HepG2 (cell line): Measurements from ENCODE around the gene XXYLT1. TPM values are rescaled to one million over a fixed set of nuclear protein-coding genes. Genes with fewer than 3 reads are reported as not detected.

Experiments
- ISL2 ChIP-seq: sonication (generic); formaldehyde crosslinking; IDR thresholded peaks from 2 replicates; pipeline ENCODE4 v1.5.0; 2020; ENCODE audit warnings: missing genetic modification reagents
- NFIC ChIP-seq: IDR thresholded peaks from 2 replicates; pipeline ENCODE4 v1.6.1; 2012; ENCODE audit warnings: mild to moderate bottlenecking, low read length, inconsistent platforms
- NFYC ChIP-seq: IDR thresholded peaks from 2 replicates; pipeline ENCODE4 v1.6.1; 2016; ENCODE audit warnings: missing genetic modification reagents, missing compliant biosample characterization
- POGZ ChIP-seq: sonication (generic); formaldehyde crosslinking; IDR thresholded peaks from 2 replicates; pipeline ENCODE4 v1.4.0; 2020; ENCODE audit warnings: mild to moderate bottlenecking, missing genetic modification reagents
- TSC22D2 ChIP-seq: sonication (generic); formaldehyde crosslinking; IDR thresholded peaks from 2 replicates; pipeline ENCODE4 v1.5.1; 2020; ENCODE audit warnings: missing genetic modification reagents, mild to moderate bottlenecking, borderline replicate concordance
- ZBTB20 ChIP-seq: sonication (generic); formaldehyde crosslinking; IDR thresholded peaks from 2 replicates; pipeline ENCODE4 v1.8.1; 2023; ENCODE audit warnings: missing genetic modification reagents, low read depth, mild to moderate bottlenecking, borderline replicate concordance
- ZKSCAN5 ChIP-seq: sonication (generic); formaldehyde crosslinking; IDR thresholded peaks from 2 replicates; pipeline ENCODE4 v1.5.1; 2020; ENCODE audit warnings: mild to moderate bottlenecking, missing genetic modification reagents
- ZNF451 ChIP-seq: sonication (generic); formaldehyde crosslinking; IDR thresholded peaks from 2 replicates; pipeline ENCODE4 v1.5.0; 2020; ENCODE audit warnings: mild to moderate bottlenecking, missing genetic modification reagents
- ZNF652 ChIP-seq: IDR thresholded peaks from 2 replicates; pipeline ENCODE4 v1.6.1; 2016; ENCODE audit warnings: low read depth, borderline replicate concordance
- ZNF660 ChIP-seq: sonication (generic); formaldehyde crosslinking; IDR thresholded peaks from 2 replicates; pipeline ENCODE4 v1.5.1; 2020; ENCODE audit warnings: mild to moderate bottlenecking, low read depth, missing genetic modification reagents, borderline replicate concordance
- ZNF782 ChIP-seq: sonication (generic); formaldehyde crosslinking; IDR thresholded peaks from 2 replicates; pipeline ENCODE4 v1.4.0; 2020; ENCODE audit warnings: missing genetic modification reagents, mild to moderate bottlenecking, borderline replicate concordance
- ZNF816 ChIP-seq: sonication (generic); formaldehyde crosslinking; IDR thresholded peaks from 2 replicates; pipeline ENCODE4 v1.8.0; 2022; ENCODE audit warnings: missing genetic modification reagents, mild to moderate bottlenecking, borderline replicate concordance
- polyA plus RNA-seq, 8 experiments: library from polyadenylated mRNA; depleted of rRNA in 3 of 8; stranded (reverse) in 7 of 8; unstranded in 1 of 8; fragments of >200 nt; fragmentation: Illumina TruSeq in 4 of 8; extraction: Trizol in 4 of 8; gene quantifications; 2 replicates each; pipeline versions ENCODE4 v1.2.1 to v1.2.3, GENCODE V29; 2011 to 2016; ENCODE audit warnings: low read depth in 4 of 8, missing spikeins in 1 of 8, mixed read lengths in 1 of 8; ENCODE audit not compliant: insufficient read depth in 1 of 8
- total RNA-seq, 5 experiments: library from RNA; depleted of rRNA; stranded (reverse); fragments of >200 nt; fragmentation: Illumina TruSeq; extraction: Trizol; gene quantifications; 2 replicates each; pipeline ENCODE4 v1.2.3, GENCODE V29; 2016; ENCODE audit warnings: low read depth in 1 of 5
- TF ChIP-seq, protein P1 (sequence below): sonication (generic); formaldehyde crosslinking; IDR thresholded peaks from 2 replicates; pipeline ENCODE4 v1.4.0; 2020; ENCODE audit warnings: missing genetic modification reagents, mild to moderate bottlenecking, borderline replicate concordance
- TF ChIP-seq, protein P2 (sequence below): sonication (generic); formaldehyde crosslinking; IDR thresholded peaks from 2 replicates; pipeline ENCODE4 v1.5.0; 2020; ENCODE audit warnings: mild to moderate bottlenecking, missing genetic modification reagents, moderate library complexity
- TF ChIP-seq, protein P3 (sequence below): sonication (generic); formaldehyde crosslinking; IDR thresholded peaks from 2 replicates; pipeline ENCODE4 v1.4.0; 2020; ENCODE audit warnings: missing genetic modification reagents
- TF ChIP-seq, protein P4 (sequence below): sonication (generic); formaldehyde crosslinking; IDR thresholded peaks from 2 replicates; pipeline ENCODE4 v1.4.0; 2020; ENCODE audit warnings: mild to moderate bottlenecking, missing genetic modification reagents
- TF ChIP-seq, protein P5 (sequence below): sonication (generic); formaldehyde crosslinking; IDR thresholded peaks from 2 replicates; pipeline ENCODE4 v1.4.0; 2020; ENCODE audit warnings: missing genetic modification reagents, borderline replicate concordance

XXYLT1 gene
- total and polyA plus RNA-seq, 2 of the 13 experiments (the other 11 are each of a cell fraction or from before 2014, with no cell fraction given), result 17.7 to 19.0 TPM

DNA sequence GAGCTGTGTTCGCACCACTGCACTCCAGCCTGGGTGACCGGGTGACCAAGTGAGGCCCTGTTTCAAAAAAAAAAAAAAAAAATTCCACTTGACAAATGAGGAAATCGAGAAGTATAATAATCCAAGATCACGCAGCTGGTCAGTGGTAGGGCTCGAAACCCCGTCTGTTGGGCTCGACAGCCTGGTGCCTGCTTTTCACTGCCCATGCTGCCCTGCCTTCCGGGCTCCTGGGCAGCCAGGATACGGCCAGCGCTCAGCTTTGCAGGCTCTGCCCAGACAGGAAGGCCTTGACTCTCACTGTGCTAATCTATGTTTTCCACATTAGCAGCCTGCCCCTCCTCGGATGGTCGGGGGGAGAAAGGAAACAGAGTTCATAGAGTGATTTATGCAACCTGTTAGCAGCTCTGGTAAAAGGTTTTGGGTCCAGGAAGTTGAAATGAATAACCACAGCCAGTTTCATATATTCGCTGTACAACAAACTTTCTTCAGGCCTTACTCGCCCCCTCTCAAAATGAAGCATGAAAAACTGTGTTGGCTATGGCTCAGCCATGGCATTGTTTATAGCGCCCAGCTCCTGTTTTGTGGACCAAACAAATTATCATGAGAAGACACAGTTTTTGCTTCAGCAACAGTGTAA, 108.8 kb downstream of the XXYLT1 start (continued):
- TF ChIP-seq, protein P1, sequence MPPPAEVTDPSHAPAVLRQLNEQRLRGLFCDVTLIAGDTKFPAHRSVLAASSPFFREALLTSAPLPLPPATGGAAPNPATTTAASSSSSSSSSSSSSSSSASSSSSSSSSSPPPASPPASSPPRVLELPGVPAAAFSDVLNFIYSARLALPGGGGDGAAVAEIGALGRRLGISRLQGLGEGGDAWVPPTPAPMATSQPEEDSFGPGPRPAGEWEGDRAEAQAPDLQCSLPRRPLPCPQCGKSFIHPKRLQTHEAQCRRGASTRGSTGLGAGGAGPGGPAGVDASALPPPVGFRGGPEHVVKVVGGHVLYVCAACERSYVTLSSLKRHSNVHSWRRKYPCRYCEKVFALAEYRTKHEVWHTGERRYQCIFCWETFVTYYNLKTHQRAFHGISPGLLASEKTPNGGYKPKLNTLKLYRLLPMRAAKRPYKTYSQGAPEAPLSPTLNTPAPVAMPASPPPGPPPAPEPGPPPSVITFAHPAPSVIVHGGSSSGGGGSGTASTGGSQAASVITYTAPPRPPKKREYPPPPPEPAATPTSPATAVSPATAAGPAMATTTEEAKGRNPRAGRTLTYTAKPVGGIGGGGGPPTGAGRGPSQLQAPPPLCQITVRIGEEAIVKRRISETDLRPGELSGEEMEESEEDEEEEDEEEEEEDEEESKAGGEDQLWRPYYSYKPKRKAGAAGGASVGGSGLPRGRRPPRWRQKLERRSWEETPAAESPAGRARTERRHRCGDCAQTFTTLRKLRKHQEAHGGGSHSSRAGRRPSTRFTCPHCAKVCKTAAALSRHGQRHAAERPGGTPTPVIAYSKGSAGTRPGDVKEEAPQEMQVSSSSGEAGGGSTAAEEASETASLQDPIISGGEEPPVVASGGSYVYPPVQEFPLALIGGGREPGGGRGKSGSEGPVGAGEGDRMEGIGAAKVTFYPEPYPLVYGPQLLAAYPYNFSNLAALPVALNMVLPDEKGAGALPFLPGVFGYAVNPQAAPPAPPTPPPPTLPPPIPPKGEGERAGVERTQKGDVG (CRISPR knock-in tag), result peak; percentile 91
- TF ChIP-seq, protein P2, sequence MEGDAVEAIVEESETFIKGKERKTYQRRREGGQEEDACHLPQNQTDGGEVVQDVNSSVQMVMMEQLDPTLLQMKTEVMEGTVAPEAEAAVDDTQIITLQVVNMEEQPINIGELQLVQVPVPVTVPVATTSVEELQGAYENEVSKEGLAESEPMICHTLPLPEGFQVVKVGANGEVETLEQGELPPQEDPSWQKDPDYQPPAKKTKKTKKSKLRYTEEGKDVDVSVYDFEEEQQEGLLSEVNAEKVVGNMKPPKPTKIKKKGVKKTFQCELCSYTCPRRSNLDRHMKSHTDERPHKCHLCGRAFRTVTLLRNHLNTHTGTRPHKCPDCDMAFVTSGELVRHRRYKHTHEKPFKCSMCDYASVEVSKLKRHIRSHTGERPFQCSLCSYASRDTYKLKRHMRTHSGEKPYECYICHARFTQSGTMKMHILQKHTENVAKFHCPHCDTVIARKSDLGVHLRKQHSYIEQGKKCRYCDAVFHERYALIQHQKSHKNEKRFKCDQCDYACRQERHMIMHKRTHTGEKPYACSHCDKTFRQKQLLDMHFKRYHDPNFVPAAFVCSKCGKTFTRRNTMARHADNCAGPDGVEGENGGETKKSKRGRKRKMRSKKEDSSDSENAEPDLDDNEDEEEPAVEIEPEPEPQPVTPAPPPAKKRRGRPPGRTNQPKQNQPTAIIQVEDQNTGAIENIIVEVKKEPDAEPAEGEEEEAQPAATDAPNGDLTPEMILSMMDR (CRISPR knock-in tag), result no peak; the same call in 1 of the 2 replicates
- TF ChIP-seq ISL2 (CRISPR knock-in tag) (peak; percentile 87), ZNF660 (CRISPR knock-in tag) (no peak), ZBTB20 (peak; percentile 56; the same call in 1 of the 2 replicates), POGZ (CRISPR knock-in tag) (peak; percentile 85), ZNF652 (no peak; the same call in 1 of the 2 replicates), ZNF816 (CRISPR knock-in tag) (no peak), TSC22D2 (CRISPR knock-in tag) (peak; percentile 74; the same call in 1 of the 2 replicates), NFIC (peak; percentile 41; the same call in 1 of the 2 replicates), NFYC (peak; percentile 14; the same call in 1 of the 2 replicates), ZKSCAN5 (CRISPR knock-in tag) (no peak), ZNF782 (CRISPR knock-in tag) (no peak), ZNF451 (CRISPR knock-in tag) (no peak)
- TF ChIP-seq, protein P3, sequence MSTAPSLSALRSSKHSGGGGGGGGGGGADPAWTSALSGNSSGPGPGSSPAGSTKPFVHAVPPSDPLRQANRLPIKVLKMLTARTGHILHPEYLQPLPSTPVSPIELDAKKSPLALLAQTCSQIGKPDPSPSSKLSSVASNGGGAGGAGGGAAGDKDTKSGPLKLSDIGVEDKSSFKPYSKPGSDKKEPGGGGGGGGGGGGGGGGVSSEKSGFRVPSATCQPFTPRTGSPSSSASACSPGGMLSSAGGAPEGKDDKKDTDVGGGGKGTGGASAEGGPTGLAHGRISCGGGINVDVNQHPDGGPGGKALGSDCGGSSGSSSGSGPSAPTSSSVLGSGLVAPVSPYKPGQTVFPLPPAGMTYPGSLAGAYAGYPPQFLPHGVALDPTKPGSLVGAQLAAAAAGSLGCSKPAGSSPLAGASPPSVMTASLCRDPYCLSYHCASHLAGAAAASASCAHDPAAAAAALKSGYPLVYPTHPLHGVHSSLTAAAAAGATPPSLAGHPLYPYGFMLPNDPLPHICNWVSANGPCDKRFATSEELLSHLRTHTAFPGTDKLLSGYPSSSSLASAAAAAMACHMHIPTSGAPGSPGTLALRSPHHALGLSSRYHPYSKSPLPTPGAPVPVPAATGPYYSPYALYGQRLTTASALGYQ (CRISPR knock-in tag), result peak; percentile 83; the same call in 1 of the 2 replicates
- TF ChIP-seq, protein P4, sequence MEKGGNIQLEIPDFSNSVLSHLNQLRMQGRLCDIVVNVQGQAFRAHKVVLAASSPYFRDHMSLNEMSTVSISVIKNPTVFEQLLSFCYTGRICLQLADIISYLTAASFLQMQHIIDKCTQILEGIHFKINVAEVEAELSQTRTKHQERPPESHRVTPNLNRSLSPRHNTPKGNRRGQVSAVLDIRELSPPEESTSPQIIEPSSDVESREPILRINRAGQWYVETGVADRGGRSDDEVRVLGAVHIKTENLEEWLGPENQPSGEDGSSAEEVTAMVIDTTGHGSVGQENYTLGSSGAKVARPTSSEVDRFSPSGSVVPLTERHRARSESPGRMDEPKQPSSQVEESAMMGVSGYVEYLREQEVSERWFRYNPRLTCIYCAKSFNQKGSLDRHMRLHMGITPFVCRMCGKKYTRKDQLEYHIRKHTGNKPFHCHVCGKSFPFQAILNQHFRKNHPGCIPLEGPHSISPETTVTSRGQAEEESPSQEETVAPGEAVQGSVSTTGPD (CRISPR knock-in tag), result peak; percentile 90
- TF ChIP-seq, protein P5, sequence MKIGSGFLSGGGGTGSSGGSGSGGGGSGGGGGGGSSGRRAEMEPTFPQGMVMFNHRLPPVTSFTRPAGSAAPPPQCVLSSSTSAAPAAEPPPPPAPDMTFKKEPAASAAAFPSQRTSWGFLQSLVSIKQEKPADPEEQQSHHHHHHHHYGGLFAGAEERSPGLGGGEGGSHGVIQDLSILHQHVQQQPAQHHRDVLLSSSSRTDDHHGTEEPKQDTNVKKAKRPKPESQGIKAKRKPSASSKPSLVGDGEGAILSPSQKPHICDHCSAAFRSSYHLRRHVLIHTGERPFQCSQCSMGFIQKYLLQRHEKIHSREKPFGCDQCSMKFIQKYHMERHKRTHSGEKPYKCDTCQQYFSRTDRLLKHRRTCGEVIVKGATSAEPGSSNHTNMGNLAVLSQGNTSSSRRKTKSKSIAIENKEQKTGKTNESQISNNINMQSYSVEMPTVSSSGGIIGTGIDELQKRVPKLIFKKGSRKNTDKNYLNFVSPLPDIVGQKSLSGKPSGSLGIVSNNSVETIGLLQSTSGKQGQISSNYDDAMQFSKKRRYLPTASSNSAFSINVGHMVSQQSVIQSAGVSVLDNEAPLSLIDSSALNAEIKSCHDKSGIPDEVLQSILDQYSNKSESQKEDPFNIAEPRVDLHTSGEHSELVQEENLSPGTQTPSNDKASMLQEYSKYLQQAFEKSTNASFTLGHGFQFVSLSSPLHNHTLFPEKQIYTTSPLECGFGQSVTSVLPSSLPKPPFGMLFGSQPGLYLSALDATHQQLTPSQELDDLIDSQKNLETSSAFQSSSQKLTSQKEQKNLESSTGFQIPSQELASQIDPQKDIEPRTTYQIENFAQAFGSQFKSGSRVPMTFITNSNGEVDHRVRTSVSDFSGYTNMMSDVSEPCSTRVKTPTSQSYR, result peak; percentile 60; the same call in 1 of the 2 replicates
